H9 (cell line): ENCODE data around the gene NUP133. TPM values are rescaled to one million over a fixed set of nuclear protein-coding genes. Genes with fewer than 3 reads are reported as not detected.

Source experiments
- DNase-seq: peaks from one replicate; pipeline ENCODE4 v3.0.0-alpha.2; 2017
- H2AFZ ChIP-seq: one replicate; pipeline ENCODE4 v1.6.1; 2013; ENCODE audit warnings: mild to moderate bottlenecking, low read length, control low read depth, moderate library complexity
- H2AK5ac ChIP-seq: 2 replicates; pipeline ENCODE4 v1.6.1; 2013; ENCODE audit warnings: low read length, control low read depth, mixed read lengths; ENCODE audit not compliant: insufficient read length
- H2BK120ac ChIP-seq: one replicate; pipeline ENCODE4 v1.6.1; 2013; ENCODE audit warnings: low read depth, mild to moderate bottlenecking, low read length, control low read depth, inconsistent platforms; ENCODE audit not compliant: poor library complexity, severe bottlenecking
- H2BK12ac ChIP-seq: 2 replicates; pipeline ENCODE4 v1.6.1; 2013; ENCODE audit warnings: low read length, control low read depth, mixed read lengths, low read depth; ENCODE audit not compliant: insufficient read length
- H2BK15ac ChIP-seq: 2 replicates; pipeline ENCODE4 v1.6.1; 2013; ENCODE audit warnings: low read depth, low read length, control low read depth
- H2BK20ac ChIP-seq: one replicate; pipeline ENCODE4 v1.6.1; 2013; ENCODE audit warnings: low read depth, mild to moderate bottlenecking, low read length, control low read depth, inconsistent platforms; ENCODE audit not compliant: poor library complexity, severe bottlenecking
- H2BK5ac ChIP-seq: 2 replicates; pipeline ENCODE4 v1.6.1; 2013; ENCODE audit warnings: low read length, control low read depth, mixed read lengths; ENCODE audit not compliant: insufficient read length
- H3K14ac ChIP-seq: 2 replicates; pipeline ENCODE4 v1.6.1; 2013; ENCODE audit warnings: low read length, control low read depth; ENCODE audit not compliant: insufficient read depth
- H3K18ac ChIP-seq: 2 replicates; pipeline ENCODE4 v1.6.1; 2013; ENCODE audit warnings: low read depth, mild to moderate bottlenecking, mixed read lengths, low read length, control low read depth; ENCODE audit not compliant: insufficient read length
- H3K23ac ChIP-seq: 2 replicates; pipeline ENCODE4 v1.6.1; 2013; ENCODE audit warnings: low read length, control low read depth, mixed read lengths, low read depth; ENCODE audit not compliant: insufficient read length
- H3K23me2 ChIP-seq: 2 replicates; pipeline ENCODE4 v1.6.1; 2013; ENCODE audit warnings: low read depth, mild to moderate bottlenecking, mixed read lengths, low read length, control low read depth; ENCODE audit not compliant: insufficient read length, poor library complexity, severe bottlenecking
- H3K27ac ChIP-seq: 2 replicates; pipeline ENCODE4 v1.5.1; 2013; ENCODE audit warnings: low read length, control low read depth, mixed read lengths, low read depth; ENCODE audit not compliant: insufficient read length
- H3K27me3 ChIP-seq: 2 replicates; pipeline ENCODE4 v1.6.1; 2013; ENCODE audit warnings: low read length, control low read depth, inconsistent platforms; ENCODE audit not compliant: insufficient read depth
- H3K4ac ChIP-seq: 2 replicates; pipeline ENCODE4 v1.6.1; 2013; ENCODE audit warnings: low read depth, mild to moderate bottlenecking, control low read depth, inconsistent platforms, low read length, moderate library complexity
- H3K4me1 ChIP-seq: 2 replicates; pipeline ENCODE4 v1.6.1; 2013; ENCODE audit warnings: low read length, control low read depth, inconsistent platforms; ENCODE audit not compliant: insufficient read depth
- H3K4me2 ChIP-seq: 2 replicates; pipeline ENCODE4 v1.6.1; 2013; ENCODE audit warnings: low read length, control low read depth, mixed read lengths; ENCODE audit not compliant: insufficient read length, insufficient read depth
- H3K56ac ChIP-seq: 2 replicates; pipeline ENCODE4 v1.6.1; 2013; ENCODE audit warnings: low read depth, mild to moderate bottlenecking, mixed read lengths, low read length, control low read depth; ENCODE audit not compliant: insufficient read length
- H3K79me1 ChIP-seq: 2 replicates; pipeline ENCODE4 v1.6.1; 2013; ENCODE audit warnings: low read depth, mild to moderate bottlenecking, moderate library complexity, low read length, control low read depth, inconsistent platforms; ENCODE audit not compliant: insufficient read depth, poor library complexity, severe bottlenecking
- H3K79me2 ChIP-seq: 2 replicates; pipeline ENCODE4 v1.6.1; 2013; ENCODE audit warnings: low read length, control low read depth, inconsistent platforms; ENCODE audit not compliant: insufficient read depth
- H3K9ac ChIP-seq: 2 replicates; pipeline ENCODE4 v1.6.1; 2013; ENCODE audit warnings: low read length, control low read depth, mixed read lengths; ENCODE audit not compliant: insufficient read length; ENCODE audit errors: extremely low read depth
- H3K9me3 ChIP-seq: one replicate; pipeline ENCODE4 v1.6.1; 2013; ENCODE audit warnings: low read depth, low read length, inconsistent platforms; ENCODE audit not compliant: control insufficient read depth
- H3T11ph ChIP-seq: one replicate; pipeline ENCODE4 v1.6.1; 2013; ENCODE audit warnings: mild to moderate bottlenecking, low read length, control low read depth, inconsistent platforms
- H4K20me1 ChIP-seq: one replicate; pipeline ENCODE4 v1.6.1; 2013; ENCODE audit not compliant: control insufficient read depth, insufficient read length, insufficient read depth
- H4K5ac ChIP-seq: 2 replicates; pipeline ENCODE4 v1.6.1; 2013; ENCODE audit warnings: low read depth, mild to moderate bottlenecking, mixed read lengths, low read length, control low read depth; ENCODE audit not compliant: insufficient read length
- H4K8ac ChIP-seq: replicated peaks from 2 replicates; pipeline ENCODE4 v1.6.1; 2013; ENCODE audit warnings: low read length, control low read depth, mixed read lengths, low read depth; ENCODE audit not compliant: insufficient read length
- H4K91ac ChIP-seq: 2 replicates; pipeline ENCODE4 v1.6.1; 2013; ENCODE audit warnings: low read depth, mild to moderate bottlenecking, moderate library complexity, mixed read lengths, low read length, control low read depth; ENCODE audit not compliant: insufficient read length
- H3K27ac Mint-ChIP-seq, 3 experiments: 2 replicates in 2 of 3; 3 replicates in 1 of 3; pipeline ENCODE4 v1.8.0; 2020 to 2021; ENCODE audit warnings: mixed read lengths in 3 of 3, mild to moderate bottlenecking in 1 of 3, moderate library complexity in 1 of 3
- H3K27me3 Mint-ChIP-seq: 2 replicates; pipeline ENCODE4 v1.8.0; 2021; ENCODE audit warnings: low read depth, mild to moderate bottlenecking, moderate library complexity, mixed read lengths
- H3K36me3 Mint-ChIP-seq, 3 experiments: 2 replicates in 2 of 3; 3 replicates in 1 of 3; pipeline ENCODE4 v1.8.0; 2020 to 2021; ENCODE audit warnings: low read depth in 3 of 3, mixed read lengths in 3 of 3; ENCODE audit not compliant: insufficient read depth in 1 of 3
- H3K4me1 Mint-ChIP-seq, 2 experiments: 2 replicates each; pipeline ENCODE4 v1.8.0; 2020; ENCODE audit warnings: mixed read lengths in 2 of 2
- H3K4me3 Mint-ChIP-seq, 2 experiments: 2 replicates in 1 of 2; 3 replicates in 1 of 2; pipeline ENCODE4 v1.8.0; 2020 to 2021; ENCODE audit warnings: mild to moderate bottlenecking in 2 of 2, mixed read lengths in 2 of 2, moderate library complexity in 1 of 2
- H3K9me3 Mint-ChIP-seq, 2 experiments: 2 replicates in 1 of 2; 3 replicates in 1 of 2; pipeline ENCODE4 v1.8.0; 2020; ENCODE audit warnings: mild to moderate bottlenecking in 2 of 2, mixed read lengths in 2 of 2, moderate library complexity in 1 of 2
- WGBS: extraction: QIAGEN DNeasy Blood & Tissue Kit; methylation state at CpG from one replicate; pipeline ENCODE4 v1.1.7; 2013; ENCODE audit warnings: missing lambda C conversion rate, low lambda C conversion rate, mixed read lengths; ENCODE audit not compliant: insufficient read length; ENCODE audit errors: extremely low coverage; 5-methylcytosine and 5-hydroxymethylcytosine counted together
- total RNA-seq: library from RNA; stranded (reverse); gene quantifications from 2 replicates; pipeline ENCODE4 v1.2.1, GENCODE V29; 2021
- TF ChIP-seq, protein P1 (sequence below): fragments of 200-600 bp; sonication (generic); conservative IDR thresholded peaks from 3 replicates; pipeline ENCODE4 v1.8.0; 2021; ENCODE audit warnings: antibody characterized with exemption, mild to moderate bottlenecking

Gene NUP133
- total RNA-seq, 1 experiment from 2014 or later = 71.3 TPM

DNA sequence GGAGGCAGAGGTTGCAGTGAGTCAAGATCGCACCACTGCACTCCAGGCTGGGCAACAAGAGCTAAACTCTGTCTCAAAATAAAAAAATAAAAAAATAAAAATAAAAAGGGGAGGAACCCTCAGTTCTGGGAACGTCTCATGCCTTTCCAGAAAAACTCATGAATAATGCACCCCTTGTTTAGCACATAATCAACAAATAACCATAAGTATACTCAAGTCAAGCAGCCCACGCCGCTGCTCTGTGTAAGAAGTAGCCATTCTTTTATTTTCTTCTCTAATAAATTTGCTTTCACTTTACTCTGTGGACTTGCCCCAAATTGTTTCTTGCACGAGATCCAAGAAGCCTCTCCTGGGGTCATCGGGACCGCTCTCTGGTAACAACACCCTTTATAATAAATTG, 59.8 kb downstream of the NUP133 start:
- H3K9me3 ChIP-seq = no peaks in the 10 kb centered on the region
- H2BK120ac ChIP-seq = no peak overlapping the region
- no peak overlapping the region for H3K9ac ChIP-seq
- no peak overlapping the region for H3K4me2 ChIP-seq
- H3K4me1 ChIP-seq = no peaks in the 10 kb centered on the region
- no peak overlapping the region for H2AK5ac ChIP-seq
- H3T11ph ChIP-seq = no peak overlapping the region
- H2BK20ac ChIP-seq = no peak overlapping the region
- Mint-ChIP-seq H3K36me3 (peaks cover 12 to 56% (median 34%) of the 10 kb centered on the region in 3 experiments; a peak in 6 of 7 replicates), H3K9me3 (no peaks in the 10 kb centered on the region), H3K4me3 (no peak overlapping the region), H3K27ac (no peak overlapping the region), H3K4me1 (peaks cover 0 to 2% of the 10 kb centered on the region in 2 experiments; a peak in 1 of 4 replicates), H3K27me3 (no peaks in the 10 kb centered on the region)
- no peak overlapping the region for H3K27ac ChIP-seq
- DNase-seq = no peak
- TF ChIP-seq, protein P1, sequence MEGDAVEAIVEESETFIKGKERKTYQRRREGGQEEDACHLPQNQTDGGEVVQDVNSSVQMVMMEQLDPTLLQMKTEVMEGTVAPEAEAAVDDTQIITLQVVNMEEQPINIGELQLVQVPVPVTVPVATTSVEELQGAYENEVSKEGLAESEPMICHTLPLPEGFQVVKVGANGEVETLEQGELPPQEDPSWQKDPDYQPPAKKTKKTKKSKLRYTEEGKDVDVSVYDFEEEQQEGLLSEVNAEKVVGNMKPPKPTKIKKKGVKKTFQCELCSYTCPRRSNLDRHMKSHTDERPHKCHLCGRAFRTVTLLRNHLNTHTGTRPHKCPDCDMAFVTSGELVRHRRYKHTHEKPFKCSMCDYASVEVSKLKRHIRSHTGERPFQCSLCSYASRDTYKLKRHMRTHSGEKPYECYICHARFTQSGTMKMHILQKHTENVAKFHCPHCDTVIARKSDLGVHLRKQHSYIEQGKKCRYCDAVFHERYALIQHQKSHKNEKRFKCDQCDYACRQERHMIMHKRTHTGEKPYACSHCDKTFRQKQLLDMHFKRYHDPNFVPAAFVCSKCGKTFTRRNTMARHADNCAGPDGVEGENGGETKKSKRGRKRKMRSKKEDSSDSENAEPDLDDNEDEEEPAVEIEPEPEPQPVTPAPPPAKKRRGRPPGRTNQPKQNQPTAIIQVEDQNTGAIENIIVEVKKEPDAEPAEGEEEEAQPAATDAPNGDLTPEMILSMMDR = no peak
- H3K23me2 ChIP-seq = no peaks in the 10 kb centered on the region
- H3K18ac ChIP-seq = no peak overlapping the region
- no peak overlapping the region for H2BK12ac ChIP-seq
- no peak overlapping the region for H3K23ac ChIP-seq
- no peak overlapping the region for H2BK5ac ChIP-seq
- no CpG with 5 or more reads among the region's 7 CpGs for WGBS
- H3K14ac ChIP-seq = no peak overlapping the region
- no peak overlapping the region for H2BK15ac ChIP-seq
- H3K79me1 ChIP-seq = no peaks in the 10 kb centered on the region
- no peak overlapping the region for H3K4ac ChIP-seq
- no peak overlapping the region for H4K91ac ChIP-seq
- H2AFZ ChIP-seq = no peak overlapping the region
- H4K20me1 ChIP-seq = no peaks in the 10 kb centered on the region
- H4K8ac ChIP-seq = no peak overlapping the region
- H3K56ac ChIP-seq = no peak overlapping the region
- H4K5ac ChIP-seq = no peak overlapping the region
- H3K27me3 ChIP-seq = no peaks in the 10 kb centered on the region
- H3K79me2 ChIP-seq = no peaks in the 10 kb centered on the region
